OCI-M2 (cell line): ENCODE measurements around the gene MCEMP1.

Experiments
- DNase-seq: peaks from one replicate; lab custom pipeline; 2025; ENCODE audit not compliant: unreplicated experiment; lab: John Stamatoyannopoulos, UW

The MCEMP1 gene

DNA sequence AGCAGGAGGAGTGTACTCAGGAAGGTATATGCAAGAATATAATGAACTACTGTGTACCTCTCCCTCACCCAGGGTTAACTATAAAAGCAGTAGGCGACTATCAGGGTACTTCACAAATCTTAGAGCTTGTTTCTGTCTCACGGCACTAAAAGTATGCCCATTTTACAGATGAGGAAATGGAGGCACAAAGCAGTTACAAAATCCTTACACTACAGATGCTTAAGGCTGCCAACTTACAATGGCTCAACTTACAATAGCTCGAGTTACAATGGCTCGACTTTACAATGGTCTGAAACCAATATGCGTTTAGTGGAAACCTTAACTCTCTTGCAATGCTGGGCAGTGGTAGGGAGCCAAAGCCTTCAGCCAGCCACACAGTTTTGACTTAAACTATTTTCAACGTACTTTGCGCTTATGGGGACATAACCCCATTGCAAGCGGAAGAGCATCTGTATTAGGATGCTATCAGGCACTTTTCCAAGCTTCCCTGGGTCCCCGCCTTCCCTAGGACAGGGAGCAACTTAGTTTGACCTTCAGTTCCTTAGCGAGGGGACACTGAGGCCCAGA, 20.9 kb downstream of the MCEMP1 start:
- DNase-seq = no peak

DNA sequence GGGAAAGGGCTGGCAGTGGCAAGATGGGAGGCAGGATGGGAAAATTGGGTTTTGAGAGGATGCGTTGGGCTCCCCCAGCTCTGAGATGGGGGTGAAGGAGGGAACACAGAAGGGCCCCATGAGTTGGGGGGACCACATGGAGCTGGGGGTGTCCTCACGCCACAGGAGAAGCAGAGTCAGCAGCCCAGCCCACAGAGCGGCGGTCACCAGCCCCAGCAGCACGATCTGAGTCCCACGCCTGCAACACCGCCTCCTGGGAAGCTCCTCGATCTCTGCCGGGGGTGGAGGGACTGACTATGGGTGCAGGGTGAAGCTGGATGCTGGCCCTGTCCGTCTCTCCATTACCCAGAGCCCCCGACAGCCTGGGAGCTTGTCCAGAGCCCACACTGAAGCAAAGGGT, 21.7 kb downstream of the MCEMP1 start:
- DNase-seq = no peak

DNA sequence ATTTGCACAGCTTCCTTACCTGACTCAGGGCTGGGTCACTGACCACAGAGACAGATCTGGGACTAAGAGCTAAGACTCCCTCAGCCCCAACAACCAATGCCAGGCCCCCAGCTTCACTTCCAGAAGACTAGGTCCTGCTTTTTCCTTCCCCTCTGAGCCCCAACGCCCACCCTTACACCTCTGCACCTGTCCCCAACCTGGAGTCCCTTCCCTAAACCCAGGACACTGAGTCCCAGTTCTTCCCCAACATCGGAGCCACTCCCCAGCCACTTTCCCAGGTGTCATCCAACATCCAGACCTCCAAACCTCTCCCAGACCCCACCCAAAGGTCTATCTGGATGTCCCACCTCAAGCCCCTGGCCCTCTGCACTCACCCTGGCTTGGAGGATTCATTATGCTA, 22.1 kb downstream of the MCEMP1 start:
- DNase-seq = no peak

DNA sequence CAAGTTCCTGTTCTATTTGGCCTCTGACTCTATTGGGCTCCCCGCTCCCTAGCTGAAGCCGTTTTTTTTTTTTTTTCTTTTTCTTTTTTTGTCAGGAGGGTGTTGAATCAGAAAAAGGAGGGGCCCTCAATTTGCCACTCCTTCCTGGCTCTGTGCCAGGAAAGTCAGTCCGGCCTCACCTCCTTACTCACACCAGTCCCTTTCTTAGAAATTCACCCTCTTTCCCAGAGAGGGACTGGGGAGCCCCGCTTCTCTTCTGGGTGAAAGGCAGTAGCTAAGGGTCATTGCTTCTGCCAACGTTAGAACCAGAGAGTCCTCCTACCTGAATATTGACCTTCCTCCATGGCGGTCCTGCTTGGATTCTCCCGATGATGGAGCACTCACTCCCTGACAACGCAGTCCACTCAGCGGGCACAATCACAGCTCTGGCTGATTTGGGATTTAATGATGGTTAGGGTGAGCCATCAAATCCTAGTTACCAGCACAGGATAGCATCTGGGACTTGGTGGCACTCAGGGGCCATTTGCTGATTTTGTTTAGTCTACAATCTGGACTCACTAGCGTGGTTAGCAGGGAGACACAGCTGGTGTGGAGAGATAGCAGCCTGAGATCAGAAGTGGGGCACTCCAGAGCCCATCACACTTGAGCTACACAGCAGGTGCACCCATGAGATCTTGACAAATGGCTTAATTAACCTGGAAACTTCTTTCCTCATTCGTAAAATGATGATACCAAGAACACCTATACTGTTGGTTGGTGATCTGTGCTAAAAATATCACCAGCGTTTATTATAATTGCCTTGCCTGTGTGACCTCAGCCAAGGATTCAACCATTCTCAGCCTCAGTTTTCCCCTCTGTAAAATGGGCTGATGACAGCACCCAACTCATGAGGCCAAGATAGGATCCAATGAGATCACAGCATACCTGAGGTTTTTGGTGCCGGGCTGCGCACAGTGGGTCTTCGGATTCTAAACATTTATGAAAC, 22.8 kb downstream of the MCEMP1 start:
- DNase-seq = no peak

DNA sequence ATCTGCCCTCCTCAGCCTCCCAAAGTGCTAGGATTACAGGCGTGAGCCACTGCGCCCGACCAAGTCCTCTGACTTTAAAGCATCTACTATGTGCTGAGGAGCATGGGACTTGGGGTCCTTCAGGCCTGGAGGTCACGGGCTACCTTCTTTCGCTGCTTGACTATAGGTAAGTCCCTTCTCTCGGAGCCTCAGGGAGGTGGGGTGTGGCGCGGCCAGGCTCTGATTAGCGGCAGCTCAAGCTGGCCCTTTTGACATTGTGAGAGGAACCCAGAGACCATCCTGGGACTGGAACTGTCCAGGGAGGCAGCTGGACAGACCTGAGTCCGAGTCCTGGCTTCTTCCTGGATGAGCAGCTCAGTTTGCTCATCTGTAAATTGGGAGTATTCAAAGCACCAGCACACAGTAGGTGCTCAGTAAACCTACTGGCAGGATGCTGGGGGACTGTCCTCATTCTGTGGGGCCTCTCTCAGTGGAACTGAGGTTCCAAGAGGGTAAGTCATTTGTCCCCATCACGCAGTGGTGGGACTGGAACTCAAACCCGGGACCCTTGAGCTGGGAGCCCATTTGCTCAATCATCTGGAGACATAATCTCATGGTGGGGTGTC, 24.3 kb downstream of the MCEMP1 start:
- no peak for DNase-seq

DNA sequence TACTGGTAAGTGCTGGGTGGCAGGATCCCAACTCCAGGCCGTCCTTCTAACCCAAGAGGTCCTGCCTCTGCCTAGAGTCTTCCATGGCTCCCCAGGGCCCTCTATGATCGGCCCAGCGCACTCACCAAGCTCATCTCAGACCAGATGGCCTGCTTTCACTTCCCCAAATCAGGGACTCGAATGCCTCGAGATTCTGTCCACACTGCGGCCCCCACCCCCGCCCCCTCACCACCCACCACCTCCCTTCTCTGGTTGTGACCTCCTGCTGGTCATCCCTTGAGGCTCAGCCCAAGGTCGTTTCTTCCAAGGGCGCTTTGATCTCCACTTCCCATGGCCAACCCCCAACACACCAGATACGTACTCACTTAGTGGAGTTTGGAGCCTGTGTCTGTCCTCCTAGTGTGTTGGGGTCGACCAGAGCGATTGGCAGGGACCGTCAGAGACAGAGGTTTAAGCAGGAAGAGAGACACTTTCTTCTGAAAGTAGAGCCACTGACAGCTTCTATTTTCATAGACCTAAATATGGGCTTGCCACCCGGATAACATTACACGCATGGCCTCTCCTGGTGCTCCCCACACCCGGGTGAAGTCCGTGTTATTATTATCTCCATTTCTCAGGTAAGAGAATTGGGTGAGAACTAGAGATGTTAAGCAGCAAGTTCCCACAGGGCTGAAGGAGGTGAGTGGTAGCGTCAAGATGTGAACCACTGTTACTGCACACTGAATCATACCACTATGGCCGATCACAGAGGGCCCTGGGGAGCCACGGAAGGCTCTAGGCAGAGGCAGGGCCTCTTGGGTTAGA, 25.0 kb downstream of the MCEMP1 start, which contains the start of gene FCER2:
Gene FCER2 (minus strand): TSS at position 478 of the 804 bp plus-strand sequence. CDS start 2,371 bp downstream, outside the sequence.
- DNase-seq = no peak

DNA sequence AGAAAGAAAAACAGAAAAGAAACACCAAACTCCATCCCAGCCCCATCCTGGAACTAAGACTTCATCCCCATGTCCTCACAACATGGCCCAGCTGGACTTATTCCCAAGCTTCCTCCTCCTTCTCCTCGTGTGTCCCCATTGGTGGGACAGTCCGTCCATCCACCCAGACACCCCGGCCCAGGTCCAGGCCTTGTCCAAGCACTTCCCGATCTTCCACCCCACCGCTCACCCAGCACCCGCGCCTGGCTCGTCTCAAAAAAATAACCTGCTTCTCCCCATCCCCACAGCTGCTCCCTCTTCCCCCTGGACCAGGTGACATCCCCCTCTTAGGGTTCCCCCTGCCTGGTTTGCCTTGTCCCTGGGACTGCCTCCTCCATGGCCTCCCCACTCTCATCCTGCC, 26.4 kb downstream of the MCEMP1 start:
- no peak for DNase-seq

DNA sequence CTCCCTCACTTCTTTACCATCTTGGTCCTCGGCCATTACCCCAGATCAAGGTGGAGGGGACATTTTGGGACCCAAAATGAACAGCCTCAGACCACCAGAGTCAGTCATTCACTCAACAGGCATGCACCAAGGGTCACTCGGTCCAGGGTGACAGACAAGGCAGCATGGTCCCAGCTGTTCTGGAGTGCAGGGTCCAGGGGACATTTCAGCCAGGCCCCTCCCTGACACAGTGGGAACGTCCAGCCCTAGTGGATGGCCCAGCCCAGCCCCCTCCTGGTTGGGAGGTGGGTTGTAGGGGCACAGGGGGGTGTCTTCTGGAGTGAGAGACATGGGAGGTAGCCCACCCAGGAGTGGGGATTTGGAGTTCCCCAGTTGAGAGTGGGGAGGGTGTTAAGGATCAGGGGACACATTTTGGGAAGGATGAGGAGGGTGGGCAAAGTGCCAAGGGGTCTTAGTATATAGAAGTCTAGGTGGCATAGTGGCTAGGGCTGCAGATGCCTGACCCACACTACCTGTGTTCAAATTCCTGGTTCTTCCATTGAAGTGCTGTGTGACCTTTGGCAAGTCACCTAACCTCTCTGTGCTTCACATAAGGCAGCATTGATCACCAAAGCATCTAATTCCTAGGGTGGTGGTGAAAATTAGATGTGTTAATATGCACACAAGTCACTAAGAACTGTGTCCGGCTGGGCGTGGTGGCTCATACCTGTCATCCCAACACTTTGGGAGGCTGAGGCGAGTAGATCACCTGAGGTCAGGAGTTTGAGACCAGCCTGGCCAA, 27.6 kb downstream of the MCEMP1 start:
- no peak for DNase-seq

DNA sequence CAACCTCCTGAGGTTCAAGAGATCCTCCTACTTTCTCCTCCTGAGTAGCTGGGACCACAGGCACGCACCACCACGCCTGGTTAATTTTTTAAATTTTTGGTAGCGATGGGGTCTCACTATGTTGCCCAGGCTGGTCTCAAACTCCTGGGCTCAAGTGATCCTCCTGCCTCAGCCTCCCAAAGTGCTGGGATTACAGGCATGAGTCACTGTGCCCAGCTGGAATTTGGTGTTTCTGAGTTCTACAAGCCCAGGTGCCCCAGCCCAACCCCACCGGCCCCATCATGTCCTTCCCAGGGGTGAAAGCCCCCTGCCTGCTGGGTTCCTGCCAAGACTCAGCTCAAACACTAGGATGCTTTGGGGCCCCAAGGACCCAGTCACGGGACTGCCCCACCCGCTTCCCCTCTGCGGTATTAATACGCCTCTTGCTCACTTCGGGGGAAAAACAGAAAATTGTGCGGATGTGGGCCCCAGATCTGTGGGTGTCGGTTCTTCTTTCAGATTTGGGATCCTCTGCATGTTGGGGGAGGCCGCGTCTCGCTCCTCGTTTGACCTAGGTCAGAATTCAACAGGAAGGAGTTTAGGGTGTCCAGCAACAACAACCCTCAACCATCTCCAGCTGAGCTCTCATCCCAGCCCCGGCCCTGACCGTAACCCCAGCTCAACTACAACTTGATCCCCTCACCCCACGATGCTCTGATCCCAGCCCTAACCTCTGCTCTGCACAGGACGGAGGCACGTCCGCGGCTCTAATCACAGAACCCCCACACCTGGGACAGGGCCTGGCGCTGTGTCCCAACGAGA, 28.7 kb downstream of the MCEMP1 start:
- no peak for DNase-seq

DNA sequence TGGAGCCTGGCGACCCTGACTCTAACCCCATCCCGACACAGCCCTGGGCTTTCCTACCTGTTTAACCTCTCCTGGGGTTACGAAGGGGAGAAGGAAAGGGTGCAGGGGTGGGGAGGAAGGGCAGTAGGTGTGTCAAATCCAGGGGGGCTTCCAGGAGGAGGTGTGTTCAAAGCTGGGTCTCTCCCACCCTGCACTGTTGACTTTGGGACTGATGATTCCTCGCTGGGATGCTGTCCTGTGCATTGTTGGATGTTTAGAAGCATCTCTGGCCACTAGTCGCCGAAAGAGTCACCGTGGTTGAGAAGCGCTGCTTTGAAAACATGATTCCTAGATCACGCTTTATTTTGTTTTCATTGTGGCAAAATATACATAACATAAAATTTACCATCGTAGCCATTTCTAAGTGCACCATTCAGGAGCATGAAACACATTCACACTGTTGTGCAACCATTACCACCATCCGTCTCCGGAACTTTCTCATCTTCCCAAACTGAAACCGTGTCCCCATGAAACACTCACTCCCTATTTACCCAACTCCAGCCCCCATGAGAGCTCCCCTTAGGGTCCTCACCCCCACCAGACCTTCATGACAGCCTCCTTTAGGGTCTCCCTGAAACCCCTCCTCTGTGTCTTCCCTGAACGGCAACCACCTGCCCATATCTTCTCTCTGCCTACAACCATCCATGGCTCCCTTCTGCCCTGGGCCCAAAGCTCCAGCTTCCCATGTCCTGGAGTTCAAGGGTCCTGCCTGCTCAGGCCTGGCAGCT, 29.5 kb downstream of the MCEMP1 start:
- DNase-seq = no peak

DNA sequence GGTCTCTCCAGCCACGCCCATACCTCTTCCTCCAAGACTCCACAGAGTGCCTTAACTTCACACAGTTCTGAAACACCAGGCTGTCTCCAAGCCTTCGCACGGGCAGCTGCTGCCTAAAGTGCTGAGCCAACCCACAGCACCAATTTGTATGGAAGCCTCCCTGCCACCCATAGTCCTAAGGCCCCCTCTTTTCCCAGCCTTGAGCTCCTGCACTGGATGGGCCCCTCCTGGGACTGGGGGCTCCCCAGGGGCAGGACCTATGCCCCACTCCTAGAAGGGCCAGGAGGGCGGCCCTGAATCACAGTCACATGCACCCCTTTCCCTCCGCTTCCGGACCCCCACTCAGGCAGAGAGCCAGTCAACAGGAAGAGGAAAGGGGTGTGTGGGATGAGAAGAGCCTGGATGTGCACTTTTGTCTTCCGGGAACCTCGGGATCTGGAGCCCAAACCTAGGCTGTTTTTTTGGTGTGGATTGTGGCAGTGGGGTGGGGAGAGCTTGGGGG, 30.1 kb downstream of the MCEMP1 start:
- DNase-seq = no peak

DNA sequence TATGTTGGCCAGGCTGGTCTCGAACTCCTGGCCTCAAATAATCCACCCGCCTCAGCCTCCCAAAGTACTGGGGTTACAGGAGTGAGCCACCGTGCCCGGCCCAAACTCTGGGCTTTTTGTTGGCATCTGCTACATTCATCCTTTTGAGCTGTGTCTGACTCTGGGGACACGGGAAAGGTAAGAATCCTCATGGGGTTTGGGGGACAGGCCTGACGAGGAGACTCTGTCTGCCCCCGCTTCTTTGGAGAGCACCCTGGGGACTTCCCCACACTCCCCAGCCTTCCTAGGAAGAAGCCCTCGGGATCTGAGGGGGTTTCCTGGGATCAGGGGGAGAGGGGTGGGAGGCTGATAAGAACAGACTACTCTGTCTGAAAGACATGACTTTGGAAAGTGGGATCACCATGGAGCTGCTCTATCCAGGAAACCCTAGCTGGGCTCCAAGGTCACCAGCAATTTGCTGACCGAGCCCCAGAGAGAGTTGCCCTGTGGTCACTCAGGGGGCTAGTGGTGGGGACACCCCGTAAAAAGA, 33.1 kb downstream of the MCEMP1 start:
- DNase-seq = no peak

DNA sequence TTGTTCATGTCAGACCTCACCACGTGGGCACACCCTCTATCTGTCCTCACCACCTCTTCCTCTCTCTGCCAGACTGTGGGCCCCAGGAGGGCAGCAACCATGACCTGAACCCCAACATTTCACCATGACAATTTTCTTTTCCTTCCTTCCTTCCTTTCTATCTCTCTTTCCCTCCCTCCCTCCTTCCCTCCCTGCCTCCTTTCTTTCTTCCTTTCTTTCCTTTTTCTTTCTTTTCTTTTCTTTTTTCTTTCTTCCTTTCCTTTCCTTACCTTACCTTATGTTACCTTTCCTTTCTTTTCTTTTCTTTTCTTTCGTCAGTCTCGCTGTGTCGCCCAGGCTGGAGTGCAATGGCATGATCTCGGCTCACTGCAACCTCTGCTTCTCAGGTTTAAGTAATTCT, 33.7 kb downstream of the MCEMP1 start:
- no peak for DNase-seq

DNA sequence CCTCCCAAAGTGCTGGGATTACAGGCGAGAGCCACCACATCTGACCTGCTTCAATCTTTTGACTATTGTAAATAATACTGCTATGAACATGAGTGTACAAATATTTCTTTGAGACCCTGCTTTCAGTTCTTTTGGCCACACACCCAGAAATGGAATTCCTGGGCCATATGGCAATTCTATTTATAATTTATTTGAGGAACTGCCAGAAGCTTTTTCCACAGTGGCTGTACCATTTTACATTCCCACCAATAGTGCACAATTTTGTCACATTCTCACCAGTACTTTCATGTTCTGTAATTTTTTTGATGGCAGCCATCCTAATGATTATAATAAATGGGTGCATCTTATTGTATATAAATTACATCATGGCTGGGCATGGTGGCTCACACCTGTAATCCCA, 38.8 kb downstream of the MCEMP1 start:
- no peak for DNase-seq

DNA sequence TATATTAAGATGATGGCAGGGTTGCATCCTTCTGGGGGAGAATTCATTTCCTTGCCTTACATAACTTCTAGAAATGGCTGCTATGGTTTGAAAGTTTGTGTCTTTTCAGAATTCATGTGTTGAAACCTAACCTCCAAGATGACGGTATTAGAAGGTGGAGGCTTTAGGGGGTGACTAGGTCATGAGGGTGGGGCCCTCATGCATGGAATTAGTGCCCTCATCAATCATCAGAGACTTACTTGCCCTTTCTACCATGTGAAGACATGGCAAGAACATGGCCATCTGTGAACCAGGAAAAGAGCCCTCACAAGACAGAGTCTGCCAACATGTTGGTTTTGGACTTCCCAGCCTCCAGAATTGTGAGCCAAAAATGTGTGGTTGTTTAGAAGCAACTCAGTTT, 39.9 kb downstream of the MCEMP1 start:
- DNase-seq = no peak

DNA sequence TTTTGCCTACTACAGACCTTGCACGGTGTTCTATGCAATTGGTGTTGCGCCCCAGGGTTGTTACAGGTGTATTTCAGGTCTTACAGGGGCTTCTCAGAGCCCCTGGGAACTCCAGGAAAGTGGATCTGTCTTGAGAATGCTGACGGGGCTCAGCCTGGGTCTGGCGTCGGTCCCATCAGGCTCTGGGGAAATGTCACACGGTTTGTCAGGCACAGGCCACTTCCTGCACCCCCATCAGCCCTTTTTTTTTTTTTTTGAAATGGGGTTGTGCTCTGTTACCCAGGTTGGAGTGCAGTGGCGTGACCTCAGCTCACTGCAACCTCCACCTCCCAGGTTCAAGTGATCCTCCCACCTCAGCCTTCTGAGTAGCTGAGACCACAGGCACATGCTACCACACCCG, 41.8 kb downstream of the MCEMP1 start:
- DNase-seq = no peak

DNA sequence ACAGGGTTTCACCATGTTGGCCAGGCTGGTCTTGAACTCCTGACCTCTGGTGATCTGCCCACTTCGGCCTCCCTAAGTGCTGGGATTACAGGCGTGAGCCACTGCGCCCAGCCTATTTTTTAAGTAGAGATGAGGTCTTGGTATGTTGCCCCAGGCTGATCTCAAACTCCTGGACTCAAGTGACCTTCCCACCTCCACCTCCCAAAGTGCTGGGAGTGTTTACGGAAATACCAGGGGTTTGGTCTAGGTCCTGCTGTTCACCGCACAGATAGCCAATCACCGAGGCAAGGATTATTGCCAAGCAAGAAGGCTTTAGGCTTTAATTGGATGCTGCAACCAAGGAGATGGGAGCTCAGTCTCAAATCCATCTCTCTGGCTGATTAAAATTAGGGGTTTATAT, 43.5 kb downstream of the MCEMP1 start:
- no peak for DNase-seq

DNA sequence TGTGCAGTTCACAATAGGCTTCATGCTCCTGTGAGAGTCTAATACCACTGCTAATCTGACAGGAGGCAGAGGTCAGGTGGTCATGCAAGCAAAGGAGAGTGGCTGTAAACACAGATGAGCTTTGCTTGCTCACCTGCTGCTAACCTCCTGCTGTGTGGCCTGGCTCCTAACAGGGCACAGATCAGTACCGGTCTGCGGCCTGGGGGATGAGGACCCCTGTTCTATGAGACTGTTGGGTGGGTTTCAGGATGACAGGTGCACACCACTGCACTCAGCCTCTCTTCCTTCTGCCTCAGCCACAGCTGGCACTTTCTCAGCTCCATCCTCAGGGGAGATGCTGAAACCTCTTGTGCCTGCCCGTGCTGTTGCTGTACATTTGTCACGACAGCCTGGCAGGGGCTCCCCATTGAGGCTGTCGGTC, 45.4 kb downstream of the MCEMP1 start:
- no peak for DNase-seq
